ENCODE data around the gene TAF10. TPM values are rescaled to one million over a fixed set of nuclear protein-coding genes. Genes with fewer than 3 reads are reported as not detected.

TAF10 gene
- polyA plus RNA-seq, 6 donors from 2014 or later: 203 to 344 (median 273) TPM

DNA sequence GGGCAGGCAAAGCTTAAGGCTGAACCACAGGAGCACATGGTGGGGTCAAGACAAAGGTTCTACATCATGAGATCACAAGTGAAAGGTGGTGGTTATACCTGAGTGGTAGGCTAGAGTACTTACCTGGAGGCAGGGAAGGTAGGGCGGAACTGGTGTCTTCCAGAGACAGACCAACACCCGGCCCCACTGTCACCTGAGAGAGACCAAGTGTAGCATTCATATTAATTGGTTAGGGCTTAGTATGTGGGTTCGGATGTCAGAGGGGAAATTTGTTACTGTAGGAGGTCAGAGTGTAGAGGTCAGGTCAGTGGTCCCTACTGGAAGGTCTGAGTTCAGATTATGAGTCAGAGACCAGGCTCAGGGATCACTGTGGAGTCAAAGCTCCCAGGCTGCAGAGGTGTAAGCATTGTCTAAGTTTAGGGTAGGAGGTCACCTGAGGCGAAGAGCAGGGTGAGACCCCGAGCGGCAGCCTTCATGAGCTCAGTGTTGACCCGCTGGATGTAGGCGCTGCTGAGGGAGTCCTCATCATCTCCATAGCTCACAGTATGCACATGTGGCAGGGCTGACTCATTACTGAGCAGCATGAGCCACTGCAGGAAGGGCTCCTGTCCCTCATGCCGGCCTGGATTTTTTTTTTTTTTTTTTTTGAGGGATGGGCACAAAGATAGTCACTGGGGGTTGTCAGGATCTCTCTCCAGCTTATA lies 4.0 kb upstream of the TAF10 start:
- Mint-ChIP-seq H3K4me3 (peak overlapping the region in 3 of 8 donors; percentile 15 to 48 (median 23)), H3K27me3 (no peaks in the 10 kb centered on the region), H3K9me3 (no peaks in the 10 kb centered on the region), H3K27ac (peak overlapping the region in 4 of 6 donors; percentile 31 to 92 (median 72)), H3K4me1 (peaks cover 4 to 21% (median 6%) of the 10 kb centered on the region in 3 donors), H3K36me3 (no peaks in the 10 kb centered on the region)
- DNase-seq (no peak), ATAC-seq (ENCODE audit: low read depth in 2 of 2) (no peak)

GRCh38 chr11:6615046-6615445 lies 3.0 kb upstream of the TAF10 start:
- Mint-ChIP-seq H3K4me1 (peaks cover 4 to 26% (median 15%) of the 10 kb centered on the region in 3 donors), H3K36me3 (no peaks in the 10 kb centered on the region), H3K27me3 (no peaks in the 10 kb centered on the region), H3K4me3 (peak overlapping the region in 1 of 8 donors; percentile 15), H3K9me3 (no peaks in the 10 kb centered on the region), H3K27ac (peak overlapping the region in 3 of 6 donors; percentile 49 to 81 (median 79))
- no peak for ATAC-seq (ENCODE audit: low read depth in 2 of 2)
- no peak for DNase-seq

- Mint-ChIP-seq H3K27ac (peak overlapping the region in 2 of 6 donors; percentile 36 to 82), H3K27me3 (no peaks in the 10 kb centered on the region), H3K9me3 (no peaks in the 10 kb centered on the region), H3K4me1 (peaks cover 4 to 32% (median 21%) of the 10 kb centered on the region in 3 donors), H3K36me3 (peaks cover 0 to 4% of the 10 kb centered on the region in 2 donors), H3K4me3 (no peak overlapping the region)
- DNase-seq (no peak), ATAC-seq (ENCODE audit: low read depth in 2 of 2) (no peak)
Measured at GRCh38 chr11:6614446-6614845, 2.4 kb upstream of the TAF10 start.

GRCh38 chr11:6613496-6613895 lies 1.5 kb upstream of the TAF10 start:
- Mint-ChIP-seq H3K27ac (no peak overlapping the region), H3K4me1 (peaks cover 4 to 33% (median 26%) of the 10 kb centered on the region in 3 donors), H3K36me3 (peaks cover 0 to 9% of the 10 kb centered on the region in 2 donors), H3K27me3 (no peaks in the 10 kb centered on the region), H3K4me3 (no peak overlapping the region), H3K9me3 (no peaks in the 10 kb centered on the region)
- ATAC-seq (ENCODE audit: low read depth in 2 of 2) (no peak), DNase-seq (no peak)

- Mint-ChIP-seq H3K36me3 (peaks cover 0 to 9% of the 10 kb centered on the region in 2 donors), H3K27ac (peak overlapping the region in 4 of 6 donors; percentile 96 to 99 (median 97)), H3K9me3 (no peaks in the 10 kb centered on the region), H3K4me1 (peaks cover 4 to 39% (median 37%) of the 10 kb centered on the region in 3 donors), H3K4me3 (peak overlapping the region in 6 of 8 donors; percentile 79 to 94 (median 92)), H3K27me3 (no peaks in the 10 kb centered on the region)
- peak in 1 of 2 donors; percentile 4 for ATAC-seq (ENCODE audit: low read depth in 2 of 2)
- no peak for DNase-seq
Measured at GRCh38 chr11:6611963-6612212, 128 bp downstream of the TAF10 start.

DNA sequence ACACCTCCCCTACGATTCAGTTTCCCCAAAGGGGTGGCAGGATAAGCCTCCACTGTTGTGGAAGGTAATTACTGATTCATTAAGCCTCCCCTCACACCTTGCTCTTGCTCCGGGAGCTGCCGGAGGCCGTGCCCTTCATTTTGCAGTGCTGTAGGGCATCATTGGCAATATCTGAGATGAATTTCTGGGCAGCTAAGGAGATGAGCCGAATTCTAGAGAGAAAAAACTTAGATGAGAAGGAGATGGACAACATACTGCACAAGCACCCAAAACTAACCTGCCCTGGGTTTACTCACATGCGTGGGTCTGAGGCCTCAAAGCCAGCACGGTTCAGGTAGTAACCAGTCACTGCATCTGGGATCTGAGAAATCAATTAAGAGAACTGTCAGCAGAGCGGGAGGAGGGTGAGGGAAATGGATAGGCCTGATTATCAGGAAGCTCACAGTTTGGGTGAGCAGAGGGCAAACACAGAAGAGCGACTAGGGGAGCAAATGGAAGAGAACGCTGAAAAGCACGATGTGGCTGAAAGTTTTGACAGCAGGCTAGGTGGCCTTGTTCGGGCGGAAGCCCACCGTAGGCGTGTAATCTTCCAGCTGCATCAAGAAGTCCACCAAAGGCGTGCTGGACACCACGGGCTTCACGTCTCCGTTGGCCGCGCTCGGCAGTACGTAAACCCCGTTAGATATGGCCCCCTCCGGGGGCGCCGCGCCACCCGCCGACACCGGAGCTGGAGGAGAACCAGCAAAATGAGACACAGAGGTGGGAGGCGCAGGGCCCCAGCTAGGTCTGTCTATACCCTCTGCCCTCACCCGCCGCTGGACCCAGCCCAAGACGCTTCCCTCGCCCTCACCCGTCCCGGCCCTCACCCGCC lies 689 bp downstream of the TAF10 start:
- H3K27ac Mint-ChIP-seq: peak overlapping the region in 5 of 6 donors; percentile 96 to 99 (median 97)
- peak overlapping the region in 6 of 8 donors; percentile 79 to 94 (median 92) for H3K4me3 Mint-ChIP-seq
- DNase-seq (no peak), ATAC-seq (ENCODE audit: low read depth in 2 of 2) (peak in 1 of 2 donors; percentile 5)
- H3K4me1 Mint-ChIP-seq: peaks cover 4 to 41% (median 39%) of the 10 kb centered on the region in 3 donors
- H3K9me3 Mint-ChIP-seq: no peaks in the 10 kb centered on the region
- peaks cover 0 to 9% of the 10 kb centered on the region in 2 donors for H3K36me3 Mint-ChIP-seq
- no peaks in the 10 kb centered on the region for H3K27me3 Mint-ChIP-seq

- H3K4me3 Mint-ChIP-seq: peak overlapping the region in 6 of 8 donors; percentile 79 to 94 (median 92)
- H3K9me3 Mint-ChIP-seq: no peaks in the 10 kb centered on the region
- H3K36me3 Mint-ChIP-seq: peaks cover 0 to 9% of the 10 kb centered on the region in 2 donors
- no peaks in the 10 kb centered on the region for H3K27me3 Mint-ChIP-seq
- peaks cover 0 to 48% (median 39%) of the 10 kb centered on the region in 3 donors for H3K4me1 Mint-ChIP-seq
- DNase-seq (no peak), ATAC-seq (ENCODE audit: low read depth in 2 of 2) (no peak)
- H3K27ac Mint-ChIP-seq: peak overlapping the region in 5 of 6 donors; percentile 86 to 99 (median 96)
Measured at GRCh38 chr11:6610591-6610990, 1.4 kb downstream of the TAF10 start.

DNA sequence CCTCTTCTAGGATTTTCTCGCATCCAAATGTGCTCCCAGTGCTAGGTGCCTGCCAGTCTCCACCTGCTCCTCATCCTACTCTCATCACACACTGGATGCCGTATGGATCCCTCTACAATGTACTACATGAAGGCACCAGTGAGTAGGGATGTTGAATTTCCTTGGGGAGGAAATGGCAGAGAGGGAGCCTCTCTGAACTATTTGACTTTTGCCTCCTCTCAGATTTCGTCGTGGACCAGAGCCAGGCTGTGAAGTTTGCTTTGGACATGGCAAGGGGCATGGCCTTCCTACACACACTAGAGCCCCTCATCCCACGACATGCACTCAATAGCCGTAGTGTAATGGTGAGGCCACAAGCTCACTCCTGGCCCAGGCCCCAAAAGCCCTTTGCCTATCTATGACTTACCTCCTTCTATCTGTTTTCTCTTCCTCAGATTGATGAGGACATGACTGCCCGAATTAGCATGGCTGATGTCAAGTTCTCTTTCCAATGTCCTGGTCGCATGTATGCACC lies 2.5 kb downstream of the TAF10 start:
- H3K9me3 Mint-ChIP-seq: no peaks in the 10 kb centered on the region
- no peak for DNase-seq

GRCh38 chr11:6608726-6609501 lies 3.1 kb downstream of the TAF10 start:
- no peak for DNase-seq
- no peaks in the 10 kb centered on the region for H3K9me3 Mint-ChIP-seq

More for the DNA sequence above, 2.5 kb downstream of the TAF10 start:
- no peaks in the 10 kb centered on the region for H3K27me3 Mint-ChIP-seq
- no peak for ATAC-seq (ENCODE audit: low read depth in 2 of 2)
- peak overlapping the region in 4 of 8 donors; percentile 10 to 94 (median 62) for H3K4me3 Mint-ChIP-seq
- H3K36me3 Mint-ChIP-seq: peaks cover 0 to 9% of the 10 kb centered on the region in 2 donors
- H3K27ac Mint-ChIP-seq: peak overlapping the region in 5 of 6 donors; percentile 37 to 89 (median 67)
- peaks cover 0 to 48% (median 31%) of the 10 kb centered on the region in 3 donors for H3K4me1 Mint-ChIP-seq

DNA sequence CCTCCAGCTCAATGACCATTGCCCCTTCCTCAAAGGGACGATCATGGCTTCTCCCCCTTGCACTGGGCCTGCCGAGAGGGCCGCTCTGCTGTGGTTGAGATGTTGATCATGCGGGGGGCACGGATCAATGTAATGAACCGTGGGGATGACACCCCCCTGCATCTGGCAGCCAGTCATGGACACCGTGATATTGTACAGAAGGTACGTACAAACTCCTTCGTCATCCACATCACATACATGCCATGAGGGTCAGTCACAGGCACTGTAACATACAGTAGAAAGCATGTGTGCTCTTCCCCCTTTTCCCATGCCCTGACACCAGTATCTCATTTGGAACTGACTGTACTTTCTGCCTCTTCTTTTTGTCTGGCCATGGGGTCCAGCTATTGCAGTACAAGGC lies 4.0 kb downstream of the TAF10 start:
- peaks cover 0 to 48% (median 31%) of the 10 kb centered on the region in 3 donors for H3K4me1 Mint-ChIP-seq
- DNase-seq (no peak), ATAC-seq (ENCODE audit: low read depth in 2 of 2) (no peak)
- peaks cover 0 to 9% of the 10 kb centered on the region in 2 donors for H3K36me3 Mint-ChIP-seq
- H3K4me3 Mint-ChIP-seq: peak overlapping the region in 1 of 8 donors; percentile 73
- no peaks in the 10 kb centered on the region for H3K9me3 Mint-ChIP-seq
- no peaks in the 10 kb centered on the region for H3K27me3 Mint-ChIP-seq
- peak overlapping the region in 2 of 6 donors; percentile 61 to 82 for H3K27ac Mint-ChIP-seq

More at GRCh38 chr11:6608726-6609501, 3.1 kb downstream of the TAF10 start:
- Mint-ChIP-seq H3K4me3 (no peak overlapping the region), H3K27me3 (no peaks in the 10 kb centered on the region), H3K27ac (peak overlapping the region in 2 of 6 donors; percentile 51 to 86), H3K4me1 (peaks cover 0 to 48% (median 31%) of the 10 kb centered on the region in 3 donors), H3K36me3 (peaks cover 0 to 9% of the 10 kb centered on the region in 2 donors)
- ATAC-seq (ENCODE audit: low read depth in 2 of 2): no peak

DNA sequence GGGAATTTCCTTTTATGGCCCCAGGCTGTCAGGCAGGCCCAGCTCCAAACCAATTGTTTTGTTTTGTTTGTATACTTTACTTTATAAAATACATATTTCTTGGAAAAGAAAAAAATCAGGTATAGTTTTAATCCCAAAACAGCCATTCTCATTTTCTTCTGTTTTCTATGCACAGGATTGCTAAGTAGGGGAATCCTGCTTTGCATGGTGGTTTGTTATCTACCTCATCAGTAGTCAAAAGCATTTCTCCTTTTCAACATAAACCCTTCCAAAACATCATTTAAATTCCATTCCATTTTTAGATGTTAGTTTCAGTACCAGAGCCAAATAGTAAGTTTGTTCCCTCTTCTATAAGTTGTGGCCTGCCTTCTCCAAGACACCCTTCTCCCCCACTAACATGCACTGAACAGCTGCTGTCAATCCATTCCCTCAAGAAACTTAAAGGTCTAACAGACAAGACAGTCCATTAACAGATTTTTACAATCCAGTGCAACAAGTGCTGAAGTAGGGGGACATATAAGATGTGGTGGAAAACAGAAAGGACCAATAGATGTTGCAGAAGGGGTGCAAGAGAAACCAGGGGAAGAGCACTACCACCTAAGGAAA lies 4.7 kb downstream of the TAF10 start:
- Mint-ChIP-seq H3K36me3 (peaks cover 0 to 9% of the 10 kb centered on the region in 2 donors), H3K9me3 (no peaks in the 10 kb centered on the region), H3K27me3 (no peaks in the 10 kb centered on the region), H3K4me3 (peak overlapping the region in 5 of 8 donors; percentile 21 to 49 (median 34)), H3K27ac (peak overlapping the region in 4 of 6 donors; percentile 68 to 86 (median 76)), H3K4me1 (peaks cover 0 to 48% (median 31%) of the 10 kb centered on the region in 3 donors)
- DNase-seq: no peak
- no peak for ATAC-seq (ENCODE audit: low read depth in 2 of 2)

DNA sequence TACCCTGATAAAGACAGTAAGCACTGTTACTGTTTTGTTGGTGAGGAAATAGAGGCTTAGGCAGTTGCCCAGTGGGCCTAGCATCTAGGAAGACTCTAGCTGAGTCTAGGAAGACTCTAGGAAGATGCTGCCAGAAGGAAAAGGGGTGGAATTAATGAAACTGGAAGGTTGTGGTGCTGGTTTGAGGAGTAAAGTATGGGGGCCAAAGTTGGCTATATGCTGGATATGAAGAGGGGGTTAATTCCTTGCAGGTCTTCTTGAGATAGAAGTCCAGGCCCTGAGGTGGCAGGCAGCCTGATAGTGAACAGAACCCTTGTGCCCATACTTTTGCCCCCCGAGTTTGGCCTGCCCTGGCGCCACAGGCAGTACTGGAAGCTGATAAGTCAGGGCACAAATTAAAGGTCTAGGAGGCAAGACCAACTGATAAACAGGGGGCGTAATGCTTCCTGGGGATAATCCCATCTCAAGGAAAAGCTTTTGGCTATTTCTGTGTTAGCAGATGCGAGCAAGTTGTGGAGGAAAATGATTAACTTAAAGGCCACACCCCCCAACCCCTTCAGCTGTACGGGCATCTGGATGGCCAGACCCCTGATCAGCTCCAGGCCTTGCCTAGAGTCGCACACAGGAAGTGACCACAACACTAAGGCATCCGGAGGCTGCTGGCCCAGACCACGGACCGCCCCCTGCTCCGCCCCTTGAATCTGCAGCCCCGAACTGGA lies 5.4 kb downstream of the TAF10 start:
- no peak for ATAC-seq (ENCODE audit: low read depth in 2 of 2)
- DNase-seq: no peak
- H3K36me3 Mint-ChIP-seq: peaks cover 0 to 9% of the 10 kb centered on the region in 2 donors
- peak overlapping the region in 5 of 8 donors; percentile 30 to 81 (median 64) for H3K4me3 Mint-ChIP-seq
- H3K27me3 Mint-ChIP-seq: no peaks in the 10 kb centered on the region
- H3K4me1 Mint-ChIP-seq: peaks cover 0 to 48% (median 31%) of the 10 kb centered on the region in 3 donors
- H3K9me3 Mint-ChIP-seq: no peaks in the 10 kb centered on the region
- peak overlapping the region; percentile 53 to 96 (median 90) for H3K27ac Mint-ChIP-seq

All from naive B cell (primary cell).